ENCODE measurements around the gene INSL3.
"Not testable (repeated sequence)": the region's sequence is repeated elsewhere in the genome, so short reads cannot be mapped to it uniquely, and the experiment has no call there.

The INSL3 gene

DNA sequence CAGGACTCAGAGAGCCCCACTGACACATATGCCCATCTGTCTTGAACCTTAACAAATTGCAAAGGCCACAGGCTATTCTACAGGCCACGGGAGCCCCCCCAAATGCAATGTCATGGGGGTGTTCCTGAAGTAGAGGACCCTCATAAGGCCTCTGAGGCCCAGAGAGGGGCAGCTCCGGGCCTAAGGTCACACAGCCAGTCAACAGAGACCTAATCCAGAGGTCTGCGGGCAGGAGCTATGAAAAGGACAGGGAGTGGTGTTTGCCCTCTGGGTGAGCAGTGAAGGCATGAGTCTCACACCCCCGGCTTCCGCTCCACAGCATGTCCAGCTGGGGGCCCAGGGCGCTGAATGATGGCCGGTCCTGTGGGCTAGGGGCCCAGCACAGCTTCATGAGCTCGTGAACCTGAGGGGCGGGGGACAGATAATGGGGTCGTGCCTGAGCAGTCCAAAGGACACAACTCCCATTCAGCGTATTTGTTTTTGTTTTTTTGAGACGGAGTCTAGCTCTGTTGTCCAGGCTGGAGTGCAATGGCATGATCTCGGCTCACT lies 5.3 kb upstream of the INSL3 start:
- DNase-seq (ENCODE audit: low read depth in 4 of 4, low spot score in 1 of 4): no peak

DNA sequence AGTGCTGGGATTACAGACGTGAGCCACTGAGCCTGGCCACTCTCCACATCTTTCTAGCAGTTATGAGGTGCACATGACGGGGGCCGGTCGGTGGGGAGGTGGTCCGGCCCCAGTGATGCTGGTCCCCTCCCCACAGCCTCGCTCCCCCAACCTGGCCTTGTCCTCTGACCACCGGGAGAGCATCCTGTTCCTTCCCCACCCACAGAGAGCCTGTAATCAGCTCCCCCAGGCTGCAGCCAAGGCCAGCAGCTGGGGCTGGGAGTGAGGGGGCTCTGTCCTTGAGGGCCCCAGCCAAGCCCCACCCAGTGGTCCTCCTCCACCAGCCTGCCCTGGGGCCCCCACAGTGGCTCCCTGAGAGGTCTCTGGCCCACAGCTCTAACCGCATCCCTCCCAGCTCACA lies 3.0 kb upstream of the INSL3 start:
- no peak for DNase-seq (ENCODE audit: low read depth in 4 of 4, low spot score in 1 of 4)

DNA sequence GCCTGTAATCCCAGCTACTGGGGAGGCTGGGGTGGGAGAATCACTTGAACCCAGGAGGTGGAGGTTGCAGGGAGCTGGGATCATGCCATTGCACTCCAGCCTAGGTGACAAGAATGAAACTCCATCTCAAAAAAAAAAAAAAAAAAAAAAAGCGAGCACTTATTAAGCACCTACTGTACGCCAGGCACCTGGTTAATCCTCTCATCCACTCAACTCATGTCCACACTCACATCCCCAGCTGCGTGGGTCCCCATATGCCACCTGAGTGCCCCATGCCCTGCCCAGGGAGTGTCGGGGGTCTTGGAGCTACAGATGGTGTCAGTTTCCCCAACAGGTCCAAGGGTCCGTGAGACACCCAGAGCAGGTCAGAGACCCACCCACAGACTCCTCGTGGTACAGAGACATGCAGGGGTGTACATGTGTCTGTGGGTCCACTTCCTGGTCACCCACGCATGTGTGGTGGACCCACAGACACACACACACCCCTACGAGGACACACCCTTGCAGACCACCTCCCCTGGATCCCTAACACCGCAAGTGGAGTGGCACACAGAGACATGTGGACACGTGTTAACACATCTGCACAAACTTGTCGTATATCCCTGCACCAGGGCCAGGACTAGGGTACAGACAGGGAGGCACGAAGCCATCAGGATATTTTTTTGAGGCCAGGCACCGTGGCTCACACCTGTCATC lies 3.5 kb downstream of the INSL3 start:
- DNase-seq (ENCODE audit: low read depth in 4 of 4, low spot score in 1 of 4): no peak

DNA sequence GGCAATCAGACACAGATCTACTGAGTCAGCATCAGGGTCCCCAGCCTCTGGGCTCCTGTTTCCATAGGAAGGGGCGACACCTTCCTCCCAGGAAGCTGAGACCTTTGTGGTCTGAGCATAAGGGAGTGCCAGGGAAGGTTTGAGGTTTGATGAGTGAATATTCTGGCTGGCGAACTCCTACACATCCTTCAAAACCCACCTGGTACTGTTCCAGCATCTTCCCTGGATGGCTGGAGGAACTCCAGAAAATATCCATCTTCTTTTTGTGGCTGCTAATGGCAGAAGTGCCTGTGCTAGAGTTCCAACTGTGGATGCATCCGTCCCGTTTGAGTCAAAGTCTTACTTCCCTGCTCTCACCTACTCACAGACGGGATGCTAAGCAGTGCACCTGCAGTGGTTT lies 9.2 kb downstream of the INSL3 start:
- no peak for DNase-seq (ENCODE audit: low read depth in 4 of 4, low spot score in 1 of 4)

DNA sequence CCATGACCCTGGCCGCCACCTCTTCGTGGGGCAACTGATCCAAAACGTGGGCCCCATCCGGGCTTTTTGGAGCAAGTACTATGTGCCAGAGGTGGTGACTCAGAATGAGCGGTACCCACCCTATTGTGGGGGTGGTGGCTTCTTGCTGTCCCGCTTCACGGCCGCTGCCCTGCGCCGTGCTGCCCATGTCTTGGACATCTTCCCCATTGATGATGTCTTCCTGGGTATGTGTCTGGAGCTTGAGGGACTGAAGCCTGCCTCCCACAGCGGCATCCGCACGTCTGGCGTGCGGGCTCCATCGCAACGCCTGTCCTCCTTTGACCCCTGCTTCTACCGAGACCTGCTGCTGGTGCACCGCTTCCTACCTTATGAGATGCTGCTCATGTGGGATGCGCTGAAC lies 9.6 kb downstream of the INSL3 start:
- DNase-seq (ENCODE audit: low read depth in 4 of 4, low spot score in 1 of 4): no peak

DNA sequence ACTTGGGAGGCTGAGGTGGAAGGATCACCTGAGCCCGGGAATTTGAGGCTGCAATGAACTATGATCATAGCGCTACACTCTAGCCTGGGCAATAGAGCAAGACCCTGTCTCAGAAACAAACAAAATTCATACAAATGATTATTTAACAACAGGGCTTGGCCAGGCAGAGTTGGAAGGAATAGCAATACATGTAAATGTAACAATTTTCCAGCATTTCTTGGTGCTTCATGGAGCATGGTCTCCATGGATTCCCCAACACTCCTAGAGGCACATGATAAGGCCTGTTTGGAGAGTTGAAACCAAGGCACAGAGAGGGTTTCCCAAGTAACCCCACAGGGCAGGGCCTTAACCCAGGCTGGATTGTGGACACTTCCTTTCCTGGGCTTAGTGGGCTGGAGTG lies 10.2 kb downstream of the INSL3 start:
- DNase-seq (ENCODE audit: low read depth in 4 of 4, low spot score in 1 of 4): no peak

DNA sequence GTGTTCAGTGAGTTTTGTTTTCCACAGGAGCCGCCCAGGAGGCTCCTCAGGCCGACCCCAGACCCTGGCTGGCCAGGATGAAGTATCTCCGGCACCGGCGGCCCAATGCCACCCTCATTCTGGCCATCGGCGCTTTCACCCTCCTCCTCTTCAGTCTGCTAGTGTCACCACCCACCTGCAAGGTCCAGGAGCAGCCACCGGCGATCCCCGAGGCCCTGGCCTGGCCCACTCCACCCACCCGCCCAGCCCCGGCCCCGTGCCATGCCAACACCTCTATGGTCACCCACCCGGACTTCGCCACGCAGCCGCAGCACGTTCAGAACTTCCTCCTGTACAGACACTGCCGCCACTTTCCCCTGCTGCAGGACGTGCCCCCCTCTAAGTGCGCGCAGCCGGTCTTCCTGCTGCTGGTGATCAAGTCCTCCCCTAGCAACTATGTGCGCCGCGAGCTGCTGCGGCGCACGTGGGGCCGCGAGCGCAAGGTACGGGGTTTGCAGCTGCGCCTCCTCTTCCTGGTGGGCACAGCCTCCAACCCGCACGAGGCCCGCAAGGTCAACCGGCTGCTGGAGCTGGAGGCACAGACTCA lies 13.5 kb downstream of the INSL3 start:
- DNase-seq (ENCODE audit: low read depth in 4 of 4, low spot score in 1 of 4): no peak

DNA sequence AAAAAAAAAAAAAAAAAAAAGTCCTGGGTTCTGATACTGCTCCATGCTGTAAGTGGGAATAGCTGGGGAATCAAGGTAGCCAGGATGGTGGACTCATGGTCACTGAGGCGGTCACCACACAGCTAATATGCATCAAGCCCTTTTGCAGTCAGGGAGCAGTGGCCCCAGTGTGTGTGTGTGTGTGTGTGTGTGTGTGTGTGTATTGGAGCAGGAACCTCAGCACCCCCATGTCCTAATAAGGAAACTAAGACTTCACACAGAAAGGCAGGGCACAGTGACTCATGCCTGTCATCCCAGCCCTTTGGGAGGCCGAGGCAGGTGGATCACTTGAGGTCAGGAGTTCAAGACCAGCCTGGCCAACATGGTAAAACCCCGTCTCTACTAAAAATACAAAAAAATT lies 14.4 kb downstream of the INSL3 start:
- peak in 1 of 4 experiments; percentile 22 for DNase-seq (ENCODE audit: low read depth in 4 of 4, low spot score in 1 of 4)

DNA sequence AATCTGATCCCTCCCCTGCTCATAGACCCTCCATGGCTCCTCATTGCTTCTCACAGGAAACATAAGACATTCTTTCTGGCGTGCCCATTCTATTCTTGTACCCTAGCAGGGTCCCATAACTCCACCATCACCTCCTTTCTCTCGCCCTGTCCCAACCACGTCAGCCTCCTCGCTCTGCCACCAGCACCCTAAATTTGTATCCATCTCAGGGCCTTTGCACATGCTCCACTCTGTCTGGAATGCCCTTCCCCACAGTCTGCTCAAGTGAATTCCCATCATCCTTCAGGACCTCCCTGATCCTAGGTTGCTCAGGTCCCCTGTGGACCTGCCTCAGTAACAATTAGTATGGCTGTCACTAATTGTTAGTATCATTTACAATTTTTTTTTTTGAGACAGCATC lies 15.9 kb downstream of the INSL3 start:
- DNase-seq (ENCODE audit: low read depth in 4 of 4, low spot score in 1 of 4): no peak

DNA sequence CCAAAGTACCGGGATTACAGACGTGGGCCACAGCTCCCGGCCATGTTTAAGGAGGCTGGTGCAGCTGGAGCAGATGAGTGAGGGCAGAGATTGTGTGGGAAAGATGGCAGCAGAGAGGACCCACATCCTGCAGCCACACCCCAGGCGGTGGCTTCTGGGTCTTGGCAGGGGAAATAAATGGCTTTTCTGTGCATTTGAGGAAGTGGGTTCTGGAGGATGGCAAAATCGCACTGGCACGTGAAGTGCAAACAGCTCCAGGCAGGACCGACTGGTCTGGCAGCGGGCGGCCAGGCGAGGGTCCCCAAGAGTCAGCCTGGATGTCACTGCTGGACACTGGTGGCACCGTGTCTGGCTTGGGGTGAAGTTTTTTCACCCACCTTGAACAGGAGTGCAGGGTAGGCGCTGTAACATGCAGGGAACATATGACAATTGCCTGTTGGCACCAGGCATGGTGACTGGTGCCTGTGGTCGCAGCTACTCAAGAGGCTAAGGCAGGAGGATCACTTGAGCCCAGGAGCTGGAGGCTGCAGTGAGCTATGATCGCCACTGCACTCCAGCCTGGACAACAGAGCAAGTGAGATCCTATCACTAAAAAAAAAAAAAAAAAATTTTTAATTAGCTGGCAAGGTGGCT lies 17.9 kb downstream of the INSL3 start:
- DNase-seq (ENCODE audit: low read depth in 4 of 4, low spot score in 1 of 4): no peak

DNA sequence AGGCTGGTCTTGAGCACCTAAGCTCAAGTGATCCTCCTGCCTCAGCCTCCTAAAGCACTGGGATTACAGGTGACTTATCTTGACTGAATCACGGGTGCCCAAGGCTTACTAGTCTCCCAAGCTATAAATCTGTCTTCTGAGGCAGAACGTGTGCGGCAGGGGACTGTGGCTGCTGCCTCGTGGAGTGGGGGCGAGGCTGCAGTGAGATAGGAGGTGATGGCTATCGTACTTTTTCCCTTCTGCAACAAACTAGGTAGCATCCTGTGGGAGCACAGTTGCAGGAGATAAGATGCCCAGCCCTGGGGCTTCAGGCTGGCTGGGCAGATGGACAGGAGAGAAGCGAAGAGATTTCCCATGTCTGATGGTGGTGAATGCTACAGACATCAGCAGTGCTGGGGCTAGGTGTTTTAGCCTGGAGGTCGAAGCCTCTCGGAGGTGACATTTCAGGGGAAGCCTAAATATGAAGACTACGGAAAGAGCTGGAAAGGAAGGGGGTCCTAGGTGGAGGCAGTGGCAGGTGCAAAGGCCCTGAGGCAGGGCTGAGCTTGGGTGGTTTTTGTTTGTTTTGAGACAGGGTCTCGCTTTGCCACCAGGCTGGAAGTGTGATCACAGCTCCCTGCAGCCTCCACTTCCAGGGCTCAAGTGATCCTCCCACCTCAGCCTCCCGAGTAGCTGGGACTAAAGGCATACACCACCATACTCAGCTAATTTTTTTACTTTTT lies 19.0 kb downstream of the INSL3 start:
- DNase-seq (ENCODE audit: low read depth in 4 of 4, low spot score in 1 of 4): no peak

DNA sequence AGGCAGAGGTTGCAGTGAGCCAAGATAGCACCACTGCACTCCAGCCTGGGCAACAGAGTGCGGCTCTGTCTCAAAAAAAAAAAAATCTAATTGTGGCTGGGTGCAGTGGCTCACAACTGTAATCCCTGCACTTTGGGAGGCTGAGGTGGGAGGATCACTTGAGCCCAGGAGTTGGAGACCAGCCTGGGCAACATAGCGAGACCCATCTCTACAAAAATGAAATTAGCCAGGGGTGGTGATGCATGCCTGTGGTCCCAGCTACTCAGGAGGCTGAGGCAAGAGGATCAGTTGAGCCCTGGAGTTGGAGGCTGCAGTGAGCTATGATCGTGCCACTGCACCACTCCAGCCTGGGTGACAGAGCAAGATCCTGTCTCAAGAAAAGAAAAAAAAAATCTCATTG lies 22.7 kb downstream of the INSL3 start:
- not testable (repeated sequence) for DNase-seq (ENCODE audit: low read depth in 4 of 4, low spot score in 1 of 4)

DNA sequence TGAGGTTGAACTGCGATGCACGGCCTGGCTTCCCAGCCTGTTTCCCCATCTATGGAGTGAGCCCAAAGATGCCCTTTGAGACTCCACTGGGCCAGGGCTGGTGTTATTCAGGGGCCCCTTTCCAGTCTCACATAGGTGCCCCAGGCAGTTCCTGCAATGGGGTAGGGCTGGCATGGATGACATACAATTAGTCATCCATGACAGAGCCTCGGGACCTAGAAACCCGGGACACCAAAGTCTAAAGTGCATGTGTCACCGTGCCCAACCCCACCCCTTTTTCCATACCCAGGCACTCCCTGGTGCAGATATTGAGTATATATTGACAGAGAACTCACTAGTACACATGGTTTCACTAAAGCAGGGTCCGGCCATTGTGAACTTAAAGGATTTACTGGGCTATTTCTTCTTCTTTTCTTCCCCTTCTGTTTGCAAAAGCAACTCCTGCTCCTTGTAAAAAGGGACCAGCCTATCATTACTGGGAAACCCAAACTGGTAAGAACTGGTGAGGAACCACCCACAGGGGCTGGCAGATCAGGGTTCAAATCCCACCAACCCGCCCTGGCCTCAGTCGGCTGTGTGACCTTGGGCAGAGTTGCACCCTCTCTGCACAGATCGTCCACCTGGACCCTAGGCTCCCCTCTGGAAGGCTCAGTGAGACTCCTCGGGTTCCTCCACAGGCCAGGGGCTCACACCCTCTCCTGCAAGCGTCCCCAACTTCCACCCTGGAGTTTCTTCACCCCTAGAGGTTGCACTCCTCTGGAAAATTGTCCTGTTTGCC lies 23.7 kb downstream of the INSL3 start:
- peak in 1 of 4 experiments; percentile 72 for DNase-seq (ENCODE audit: low read depth in 4 of 4, low spot score in 1 of 4)

DNA sequence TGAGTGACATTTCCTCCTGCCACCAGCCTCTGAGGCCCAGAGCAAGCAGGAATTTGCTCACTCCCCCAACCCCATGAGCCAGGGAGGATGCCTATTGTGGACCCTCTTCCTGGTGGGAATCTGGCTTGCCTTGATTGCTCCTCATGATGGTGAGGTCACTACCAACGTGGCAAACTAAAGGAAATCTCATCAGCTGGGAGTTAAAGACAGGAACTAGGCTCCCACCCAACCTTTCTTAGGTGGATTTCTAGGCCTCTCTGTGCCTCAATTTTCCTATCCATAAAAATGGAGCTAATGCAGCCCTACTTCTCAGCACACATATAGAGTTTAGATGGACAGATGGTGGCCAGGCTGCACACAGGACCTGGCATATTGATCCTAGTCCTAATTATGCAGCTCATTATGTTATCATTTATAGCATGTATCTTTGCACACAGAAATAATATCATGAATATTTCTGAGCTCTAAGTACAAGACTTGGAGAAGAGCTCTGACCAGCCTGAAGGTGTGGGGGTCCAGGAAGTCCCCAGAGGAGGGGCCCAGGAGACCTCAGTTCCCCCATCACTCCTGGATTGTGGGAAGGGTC lies 24.4 kb downstream of the INSL3 start:
- no peak for DNase-seq (ENCODE audit: low read depth in 4 of 4, low spot score in 1 of 4)

DNA sequence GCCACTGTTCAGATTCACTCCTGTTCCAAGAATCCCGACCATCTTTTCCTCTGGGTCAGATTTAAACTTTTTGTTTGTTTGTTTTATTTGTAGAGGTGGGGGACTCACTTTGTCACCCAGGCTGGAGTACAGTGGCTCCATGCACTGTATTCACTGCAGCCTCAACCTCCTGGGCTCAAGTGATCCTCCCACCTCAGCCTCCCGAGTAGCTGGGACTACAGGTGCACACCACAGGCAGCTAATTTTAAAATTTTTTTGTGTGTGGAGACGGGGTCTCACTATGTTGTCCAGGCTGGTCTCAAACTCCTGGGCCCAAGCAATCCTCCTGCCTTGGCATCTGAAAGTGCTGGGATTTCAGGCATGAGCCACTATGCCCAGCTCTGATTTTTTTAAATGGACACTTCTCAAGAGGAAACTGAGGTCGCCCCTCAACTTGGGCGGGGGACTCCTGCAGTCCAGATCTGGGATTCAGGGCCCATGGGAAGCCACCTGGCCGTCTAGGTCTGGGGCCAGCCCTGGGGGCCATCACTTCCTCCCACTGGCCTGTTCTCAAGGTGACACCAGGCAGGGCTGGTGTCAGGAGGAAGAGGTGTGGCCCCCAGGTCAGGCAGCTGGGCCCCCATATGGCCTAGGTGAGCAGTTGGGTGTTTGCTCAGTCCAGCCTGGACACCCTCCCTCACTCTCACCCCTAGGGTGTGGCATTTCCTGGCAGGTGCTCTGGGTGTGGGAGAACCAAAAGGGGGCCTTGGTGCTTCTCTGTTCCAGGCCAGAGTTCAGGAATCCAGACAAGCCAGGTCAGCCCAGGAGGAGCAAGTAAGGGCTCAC lies 25.1 kb downstream of the INSL3 start:
- DNase-seq (ENCODE audit: low read depth in 4 of 4, low spot score in 1 of 4): no peak

DNA sequence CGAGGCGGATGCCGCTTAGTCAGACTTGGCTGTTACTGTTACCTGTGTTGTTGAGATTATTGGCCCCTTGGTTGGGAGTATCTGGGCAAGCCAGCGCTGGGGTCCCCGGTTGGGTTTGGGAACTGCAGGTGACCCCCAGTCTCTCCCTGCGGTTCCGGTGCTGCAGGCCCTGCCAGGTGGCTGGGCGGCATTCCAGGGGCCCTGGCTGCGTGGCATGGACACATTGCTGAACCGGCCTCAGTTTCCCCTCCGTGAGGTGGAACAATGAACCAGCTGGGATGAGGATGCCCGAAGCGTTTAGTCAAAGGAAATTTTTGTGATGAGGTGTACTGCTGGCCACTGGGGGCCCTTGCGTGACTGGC lies 25.8 kb downstream of the INSL3 start:
- DNase-seq (ENCODE audit: low read depth in 4 of 4, low spot score in 1 of 4): no peak

DNA sequence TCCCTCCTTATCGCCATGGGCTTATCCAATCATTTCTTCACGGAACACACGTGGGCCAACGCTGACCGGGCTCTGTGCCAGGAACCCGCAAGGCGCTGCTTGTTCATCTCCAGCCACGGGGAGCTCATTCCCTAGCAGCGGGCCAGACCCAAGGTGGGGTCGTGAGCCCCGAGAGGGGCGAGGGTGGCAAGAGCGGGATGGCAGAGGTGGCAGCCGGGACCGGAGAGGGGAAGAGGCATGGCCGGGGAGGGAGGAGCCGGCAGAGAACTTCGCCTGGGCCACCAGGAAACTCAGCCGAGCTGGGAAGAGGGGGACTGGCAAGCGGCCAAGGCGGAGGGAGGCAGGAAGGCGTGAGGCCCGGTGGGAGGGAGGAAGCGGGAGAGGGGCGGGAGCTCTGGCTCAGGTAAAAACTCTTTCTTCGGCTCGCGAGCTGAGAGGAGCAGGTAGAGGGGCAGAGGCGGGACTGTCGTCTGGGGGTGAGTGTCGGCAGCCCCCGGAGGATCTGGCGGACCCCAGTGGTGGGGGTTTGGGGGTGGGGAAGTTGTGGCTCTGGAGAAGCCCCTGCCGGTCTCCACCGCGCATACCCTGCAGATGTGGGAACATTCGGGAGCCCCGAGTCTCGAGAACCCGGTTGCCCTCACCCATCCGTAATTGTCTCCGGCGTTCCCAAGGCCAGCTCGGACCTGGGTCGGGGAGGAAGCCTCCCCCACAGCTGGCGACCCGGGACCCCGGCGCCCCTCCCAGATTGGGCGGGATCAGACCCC lies 26.4 kb downstream of the INSL3 start, which contains the start of gene B3GNT3:
Gene B3GNT3, plus strand, starts transcription at position 408 of the 764 bp plus-strand sequence. CDS start 12,670 bp downstream, outside the sequence.
- no peak for DNase-seq (ENCODE audit: low read depth in 4 of 4, low spot score in 1 of 4)

DNA sequence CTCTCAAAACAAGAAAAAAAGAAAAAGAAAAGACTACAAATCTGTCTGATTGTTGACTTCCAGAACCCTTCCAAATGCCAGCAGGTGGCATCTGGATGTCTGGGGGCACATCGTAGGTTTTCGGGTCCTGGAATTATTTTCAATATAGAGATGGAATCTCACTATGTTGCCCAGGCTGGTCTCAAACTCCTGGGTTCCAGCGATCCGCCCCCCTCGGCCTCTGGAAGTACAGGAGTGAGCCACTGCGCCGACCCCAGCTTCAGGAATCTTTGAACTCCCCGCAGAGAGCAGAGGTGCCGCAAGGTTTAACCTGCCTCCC lies 26.9 kb downstream of the INSL3 start:
- DNase-seq (ENCODE audit: low read depth in 4 of 4, low spot score in 1 of 4): no peak

All from stimulated activated CD4-positive, alpha-beta T cell treated with anti-CD3 and anti-CD28 coated beads, Interleukin-1b, Interleukin-23, amount 100 ng/mL, for 24 hours (primary cell).